WTC11 (cell line): Measurements from ENCODE around the gene CRISP1. TPM values are rescaled to one million over a fixed set of nuclear protein-coding genes. Genes with fewer than 3 reads are reported as not detected.

Experiments
- ATAC-seq: fragments of 200-7000 bp; cut with Tn5 transposase; 2 replicates; pipeline ENCODE4 v1.10.0; 2021; ENCODE audit warnings: mild to moderate bottlenecking, moderate library complexity
- CTCF ChIA-PET: fragments of 300-600 bp; sonication (Branson Sonifier 250); formaldehyde crosslinking; loops from one replicate; lab custom pipeline; 2021; ENCODE audit warnings: antibody characterized with exemption; lab: Charles Lee
- POLR2A ChIA-PET: fragments of 350-600 bp; sonication (Branson Sonifier 250); formaldehyde crosslinking; loops from one replicate; lab custom pipeline; 2021; ENCODE audit warnings: antibody characterized with exemption; lab: Charles Lee
- DNase-seq: peaks from one replicate; pipeline ENCODE4 v3.0.0; 2021; ENCODE audit warnings: low spot score
- H3K27ac Mint-ChIP-seq: 2 replicates; pipeline ENCODE4 v1.8.0; 2021; ENCODE audit warnings: mixed read lengths
- H3K27me3 Mint-ChIP-seq: 2 replicates; pipeline ENCODE4 v1.8.0; 2021; ENCODE audit warnings: low read depth, mild to moderate bottlenecking, moderate library complexity, mixed read lengths
- H3K36me3 Mint-ChIP-seq: 2 replicates; pipeline ENCODE4 v1.8.0; 2021; ENCODE audit warnings: mixed read lengths
- H3K4me1 Mint-ChIP-seq: 2 replicates; pipeline ENCODE4 v1.8.0; 2022; ENCODE audit warnings: mixed read lengths
- H3K4me3 Mint-ChIP-seq: 2 replicates; pipeline ENCODE4 v1.8.0; 2021; ENCODE audit warnings: mild to moderate bottlenecking, moderate library complexity, mixed read lengths
- H3K9me3 Mint-ChIP-seq: 2 replicates; pipeline ENCODE4 v1.8.0; 2021; ENCODE audit warnings: mixed read lengths
- ATF6 ChIP-seq: sonication (generic); formaldehyde crosslinking; IDR thresholded peaks from 2 replicates; pipeline ENCODE4 v1.8.1; 2023; ENCODE audit warnings: mild to moderate bottlenecking, missing genetic modification reagents
- CBFB ChIP-seq: sonication (generic); formaldehyde crosslinking; IDR thresholded peaks from 2 replicates; pipeline ENCODE4 v1.8.1; 2022; ENCODE audit warnings: mild to moderate bottlenecking, low read depth, missing genetic modification reagents
- CDX4 ChIP-seq: fragments of 250-450 bp; sonication (Bioruptor Pico); IDR thresholded peaks from 2 replicates; pipeline ENCODE4 v1.9.0; 2021; ENCODE audit warnings: moderate library complexity, mild to moderate bottlenecking, inconsistent platforms, borderline replicate concordance
- CREM ChIP-seq: sonication (generic); formaldehyde crosslinking; IDR thresholded peaks from 2 replicates; pipeline ENCODE4 v1.8.1; 2022; ENCODE audit warnings: mild to moderate bottlenecking, missing genetic modification reagents, moderate library complexity
- E2F4 ChIP-seq: sonication (generic); formaldehyde crosslinking; IDR thresholded peaks from 2 replicates; pipeline ENCODE4 v1.8.1; 2022; ENCODE audit warnings: low read depth, mild to moderate bottlenecking, moderate library complexity, missing genetic modification reagents, borderline replicate concordance
- EMX1 ChIP-seq: fragments of 250-450 bp; sonication (Bioruptor Pico); IDR thresholded peaks from 2 replicates; pipeline ENCODE4 v1.8.0; 2021; ENCODE audit warnings: mild to moderate bottlenecking
- FOXJ3 ChIP-seq: sonication (generic); formaldehyde crosslinking; IDR thresholded peaks from 2 replicates; pipeline ENCODE4 v1.9.0; 2021; ENCODE audit warnings: missing genetic modification reagents, mild to moderate bottlenecking, borderline replicate concordance
- IRF1 ChIP-seq: sonication (generic); formaldehyde crosslinking; IDR thresholded peaks from 2 replicates; pipeline ENCODE4 v1.8.0; 2023; ENCODE audit warnings: missing genetic modification reagents
- NFATC4 ChIP-seq: fragments of 250-450 bp; sonication (Bioruptor Pico); IDR thresholded peaks from 2 replicates; pipeline ENCODE4 v1.9.0; 2021; ENCODE audit warnings: mild to moderate bottlenecking
- NFYB ChIP-seq: sonication (generic); formaldehyde crosslinking; conservative IDR thresholded peaks from 2 replicates; pipeline ENCODE4 v1.8.0; 2022; ENCODE audit warnings: low read depth, missing genetic modification reagents
- PREB ChIP-seq: sonication (generic); formaldehyde crosslinking; IDR thresholded peaks from 2 replicates; pipeline ENCODE4 v1.8.1; 2022; ENCODE audit warnings: mild to moderate bottlenecking, missing genetic modification reagents, moderate library complexity, borderline replicate concordance
- PRRX2 ChIP-seq: fragments of 250-450 bp; sonication (Bioruptor Pico); IDR thresholded peaks from 2 replicates; pipeline ENCODE4 v1.8.0; 2021; ENCODE audit warnings: mild to moderate bottlenecking
- SMAD3 ChIP-seq: sonication (generic); formaldehyde crosslinking; IDR thresholded peaks from 2 replicates; pipeline ENCODE4 v1.8.0; 2022; ENCODE audit warnings: missing genetic modification reagents, mild to moderate bottlenecking, borderline replicate concordance
- SP1 ChIP-seq: sonication (generic); formaldehyde crosslinking; conservative IDR thresholded peaks from 2 replicates; pipeline ENCODE4 v1.8.1; 2022; ENCODE audit warnings: missing genetic modification reagents
- ZNF121 ChIP-seq: sonication (generic); formaldehyde crosslinking; IDR thresholded peaks from 2 replicates; pipeline ENCODE4 v1.8.0; 2023; ENCODE audit warnings: missing genetic modification reagents
- ZNF232 ChIP-seq: sonication (generic); formaldehyde crosslinking; IDR thresholded peaks from 2 replicates; pipeline ENCODE4 v1.8.0; 2022; ENCODE audit warnings: mild to moderate bottlenecking, missing genetic modification reagents
- ZNF532 ChIP-seq: fragments of 250-450 bp; sonication (Bioruptor Pico); IDR thresholded peaks from 2 replicates; pipeline ENCODE4 v1.9.0; 2021; ENCODE audit warnings: mild to moderate bottlenecking, borderline replicate concordance
- total RNA-seq: library from RNA; stranded (reverse); gene quantifications from 3 replicates; pipeline ENCODE4 v1.2.3, GENCODE V29; 2021

Gene CRISP1
- total RNA-seq, 1 experiment from 2014 or later: not detected

- DNase-seq: no peak
- POLR2A ChIA-PET: no interaction called here
- Mint-ChIP-seq H3K4me1 (peaks cover 39% of the 10 kb centered on the region), H3K4me3 (peak overlapping the region; percentile 20; the same call in 1 of the 2 replicates), H3K36me3 (no peaks in the 10 kb centered on the region)
- no peak for TF ChIP-seq FOXJ3
- no peak for TF ChIP-seq IRF1 (CRISPR knock-in tag)
- TF ChIP-seq PRRX2 (CRISPR knock-in tag): no peak
- TF ChIP-seq CDX4 (CRISPR knock-in tag): no peak
- TF ChIP-seq ZNF532 (CRISPR knock-in tag): no peak
- TF ChIP-seq NFATC4 (CRISPR knock-in tag): no peak
- TF ChIP-seq ATF6 (CRISPR knock-in tag): no peak
- TF ChIP-seq E2F4 (CRISPR knock-in tag): no peak
- no peak for TF ChIP-seq NFYB
- TF ChIP-seq, all 79 proteins: peak for 0
- H3K9me3 Mint-ChIP-seq: no peaks in the 10 kb centered on the region
- no peak; the same call in 1 of the 2 replicates for ATAC-seq
- CTCF ChIA-PET: no interaction called here
- no peaks in the 10 kb centered on the region for H3K27me3 Mint-ChIP-seq
- no peak overlapping the region for H3K27ac Mint-ChIP-seq
Observed at GRCh38 chr6:49833386-49833785, 32.9 kb downstream of the CRISP1 start.

GRCh38 chr6:49826743-49827406 is 39.5 kb downstream of the CRISP1 start:
- POLR2A ChIA-PET: no interaction called here
- no peak for DNase-seq
- H3K27me3 Mint-ChIP-seq: no peaks in the 10 kb centered on the region
- no peaks in the 10 kb centered on the region for H3K4me1 Mint-ChIP-seq
- H3K4me3 Mint-ChIP-seq: no peak overlapping the region
- H3K9me3 Mint-ChIP-seq: no peaks in the 10 kb centered on the region
- no peaks in the 10 kb centered on the region for H3K36me3 Mint-ChIP-seq
- H3K27ac Mint-ChIP-seq: no peak overlapping the region
- CTCF ChIA-PET: no interaction called here
- no peak for ATAC-seq
- no peak for TF ChIP-seq EMX1
- no peak for TF ChIP-seq CBFB (CRISPR knock-in tag)
- TF ChIP-seq ZNF232 (CRISPR knock-in tag): no peak
- no peak for TF ChIP-seq PREB (CRISPR knock-in tag)
- no peak for TF ChIP-seq SMAD3
- TF ChIP-seq ZNF121 (CRISPR knock-in tag): no peak
- no peak for TF ChIP-seq FOXJ3
- TF ChIP-seq ATF6 (CRISPR knock-in tag): no peak
- TF ChIP-seq ZNF532 (CRISPR knock-in tag): no peak
- TF ChIP-seq CREM (CRISPR knock-in tag): no peak
- TF ChIP-seq SP1: no peak
